ENCODE data around the gene ZNF331.

ZNF331 gene

GRCh38 chr19:53577968-53578367 is 40.0 kb downstream of the ZNF331 start:
- no peak overlapping the region for H3K27ac Mint-ChIP-seq
- H3K9me3 Mint-ChIP-seq, result peaks cover 58% of the 10 kb centered on the region
- peaks cover 55% of the 10 kb centered on the region for H3K36me3 Mint-ChIP-seq (ENCODE audit: low read depth)
- no peaks in the 10 kb centered on the region for H3K4me1 Mint-ChIP-seq (ENCODE audit: low read depth)
- no peaks in the 10 kb centered on the region for H3K27me3 Mint-ChIP-seq (ENCODE audit: low read depth)
- no peak overlapping the region for H3K4me3 Mint-ChIP-seq

GRCh38 chr19:53579518-53579917 is 41.6 kb downstream of the ZNF331 start:
- Mint-ChIP-seq H3K4me1 (ENCODE audit: low read depth) (no peaks in the 10 kb centered on the region), H3K4me3 (no peak overlapping the region), H3K9me3 (peaks cover 53% of the 10 kb centered on the region), H3K27ac (no peak overlapping the region), H3K27me3 (ENCODE audit: low read depth) (no peaks in the 10 kb centered on the region), H3K36me3 (ENCODE audit: low read depth) (peaks cover 42% of the 10 kb centered on the region)

- Mint-ChIP-seq H3K27ac (no peak overlapping the region), H3K36me3 (ENCODE audit: low read depth) (peaks cover 34% of the 10 kb centered on the region), H3K4me3 (no peak overlapping the region), H3K4me1 (ENCODE audit: low read depth) (no peaks in the 10 kb centered on the region), H3K9me3 (peaks cover 48% of the 10 kb centered on the region), H3K27me3 (ENCODE audit: low read depth) (no peaks in the 10 kb centered on the region)
Measured at GRCh38 chr19:53580871-53581835, 43.2 kb downstream of the ZNF331 start.

- Mint-ChIP-seq H3K36me3 (ENCODE audit: low read depth) (peaks cover 27% of the 10 kb centered on the region), H3K27ac (no peak overlapping the region), H3K9me3 (peaks cover 46% of the 10 kb centered on the region), H3K4me3 (no peak overlapping the region), H3K27me3 (ENCODE audit: low read depth) (no peaks in the 10 kb centered on the region), H3K4me1 (ENCODE audit: low read depth) (no peaks in the 10 kb centered on the region)
Measured at GRCh38 chr19:53581871-53582279, 43.9 kb downstream of the ZNF331 start.

- Mint-ChIP-seq H3K36me3 (ENCODE audit: low read depth) (peaks cover 15% of the 10 kb centered on the region), H3K9me3 (peaks cover 35% of the 10 kb centered on the region), H3K27ac (no peak overlapping the region), H3K27me3 (ENCODE audit: low read depth) (no peaks in the 10 kb centered on the region), H3K4me1 (ENCODE audit: low read depth) (no peaks in the 10 kb centered on the region), H3K4me3 (no peak overlapping the region)
Measured at GRCh38 chr19:53583181-53583580, 45.2 kb downstream of the ZNF331 start.

- Mint-ChIP-seq H3K27ac (no peak overlapping the region), H3K9me3 (peaks cover 25% of the 10 kb centered on the region), H3K4me1 (ENCODE audit: low read depth) (no peaks in the 10 kb centered on the region), H3K36me3 (ENCODE audit: low read depth) (no peaks in the 10 kb centered on the region), H3K4me3 (no peak overlapping the region), H3K27me3 (ENCODE audit: low read depth) (no peaks in the 10 kb centered on the region)
Measured at GRCh38 chr19:53586277-53586691, 48.3 kb downstream of the ZNF331 start.

GRCh38 chr19:53594811-53595509 is 57.0 kb downstream of the ZNF331 start:
- Mint-ChIP-seq H3K9me3 (peaks cover 16% of the 10 kb centered on the region), H3K36me3 (ENCODE audit: low read depth) (no peaks in the 10 kb centered on the region), H3K4me3 (no peak overlapping the region), H3K27me3 (ENCODE audit: low read depth) (no peaks in the 10 kb centered on the region), H3K27ac (no peak overlapping the region), H3K4me1 (ENCODE audit: low read depth) (no peaks in the 10 kb centered on the region)

GRCh38 chr19:53595510-53595867 is 57.5 kb downstream of the ZNF331 start:
- no peak overlapping the region for H3K4me3 Mint-ChIP-seq
- no peaks in the 10 kb centered on the region for H3K4me1 Mint-ChIP-seq (ENCODE audit: low read depth)
- peaks cover 16% of the 10 kb centered on the region for H3K9me3 Mint-ChIP-seq
- no peaks in the 10 kb centered on the region for H3K27me3 Mint-ChIP-seq (ENCODE audit: low read depth)
- H3K36me3 Mint-ChIP-seq (ENCODE audit: low read depth), result no peaks in the 10 kb centered on the region
- no peak overlapping the region for H3K27ac Mint-ChIP-seq

- no peak overlapping the region for H3K27ac Mint-ChIP-seq
- no peaks in the 10 kb centered on the region for H3K27me3 Mint-ChIP-seq (ENCODE audit: low read depth)
- H3K36me3 Mint-ChIP-seq (ENCODE audit: low read depth), result no peaks in the 10 kb centered on the region
Measured at GRCh38 chr19:53596056-53596455, 58.1 kb downstream of the ZNF331 start.

GRCh38 chr19:53597023-53597422 is 59.1 kb downstream of the ZNF331 start:
- H3K4me3 Mint-ChIP-seq, result no peak overlapping the region
- peaks cover 14% of the 10 kb centered on the region for H3K9me3 Mint-ChIP-seq
- no peaks in the 10 kb centered on the region for H3K4me1 Mint-ChIP-seq (ENCODE audit: low read depth)
- H3K27me3 Mint-ChIP-seq (ENCODE audit: low read depth), result no peaks in the 10 kb centered on the region
- no peaks in the 10 kb centered on the region for H3K36me3 Mint-ChIP-seq (ENCODE audit: low read depth)
- no peak overlapping the region for H3K27ac Mint-ChIP-seq

More at GRCh38 chr19:53596056-53596455, 58.1 kb downstream of the ZNF331 start:
- H3K9me3 Mint-ChIP-seq, result peaks cover 15% of the 10 kb centered on the region
- H3K4me3 Mint-ChIP-seq, result no peak overlapping the region
- no peaks in the 10 kb centered on the region for H3K4me1 Mint-ChIP-seq (ENCODE audit: low read depth)

- H3K9me3 Mint-ChIP-seq, result peaks cover 20% of the 10 kb centered on the region
- no peaks in the 10 kb centered on the region for H3K27me3 Mint-ChIP-seq (ENCODE audit: low read depth)
- no peak overlapping the region for H3K4me3 Mint-ChIP-seq
- no peak overlapping the region for H3K27ac Mint-ChIP-seq
- no peaks in the 10 kb centered on the region for H3K36me3 Mint-ChIP-seq (ENCODE audit: low read depth)
- no peaks in the 10 kb centered on the region for H3K4me1 Mint-ChIP-seq (ENCODE audit: low read depth)
Measured at GRCh38 chr19:53598361-53598760, 60.4 kb downstream of the ZNF331 start.

- no peaks in the 10 kb centered on the region for H3K4me1 Mint-ChIP-seq (ENCODE audit: low read depth)
- peaks cover 31% of the 10 kb centered on the region for H3K9me3 Mint-ChIP-seq
- H3K4me3 Mint-ChIP-seq, result no peak overlapping the region
- H3K27me3 Mint-ChIP-seq (ENCODE audit: low read depth), result no peaks in the 10 kb centered on the region
- no peaks in the 10 kb centered on the region for H3K36me3 Mint-ChIP-seq (ENCODE audit: low read depth)
- H3K27ac Mint-ChIP-seq, result no peak overlapping the region
Measured at GRCh38 chr19:53600217-53600616, 62.3 kb downstream of the ZNF331 start.

- Mint-ChIP-seq H3K4me1 (ENCODE audit: low read depth) (no peaks in the 10 kb centered on the region), H3K9me3 (peaks cover 46% of the 10 kb centered on the region), H3K4me3 (no peak overlapping the region), H3K27ac (no peak overlapping the region), H3K36me3 (ENCODE audit: low read depth) (no peaks in the 10 kb centered on the region), H3K27me3 (ENCODE audit: low read depth) (no peaks in the 10 kb centered on the region)
Measured at GRCh38 chr19:53606031-53606430, 68.1 kb downstream of the ZNF331 start.

- Mint-ChIP-seq H3K9me3 (peaks cover 49% of the 10 kb centered on the region), H3K4me1 (ENCODE audit: low read depth) (no peaks in the 10 kb centered on the region), H3K27ac (no peak overlapping the region), H3K36me3 (ENCODE audit: low read depth) (no peaks in the 10 kb centered on the region), H3K27me3 (ENCODE audit: low read depth) (no peaks in the 10 kb centered on the region), H3K4me3 (no peak overlapping the region)
Measured at GRCh38 chr19:53608381-53608780, 70.4 kb downstream of the ZNF331 start.
